HG03378 (cell line): Measurements from ENCODE around the gene SPACDR.
"Not testable (repeated sequence)": the region's sequence is repeated elsewhere in the genome, so short reads cannot be mapped to it uniquely, and the experiment has no call there.

ENCODE experiments used
- ATAC-seq: cut with Tn5 transposase; IDR thresholded peaks from one replicate; pipeline ENCODE4 v1.9.1; 2021; ENCODE audit warnings: mild to moderate bottlenecking, moderate library complexity; ENCODE audit not compliant: unreplicated experiment

The SPACDR gene

DNA sequence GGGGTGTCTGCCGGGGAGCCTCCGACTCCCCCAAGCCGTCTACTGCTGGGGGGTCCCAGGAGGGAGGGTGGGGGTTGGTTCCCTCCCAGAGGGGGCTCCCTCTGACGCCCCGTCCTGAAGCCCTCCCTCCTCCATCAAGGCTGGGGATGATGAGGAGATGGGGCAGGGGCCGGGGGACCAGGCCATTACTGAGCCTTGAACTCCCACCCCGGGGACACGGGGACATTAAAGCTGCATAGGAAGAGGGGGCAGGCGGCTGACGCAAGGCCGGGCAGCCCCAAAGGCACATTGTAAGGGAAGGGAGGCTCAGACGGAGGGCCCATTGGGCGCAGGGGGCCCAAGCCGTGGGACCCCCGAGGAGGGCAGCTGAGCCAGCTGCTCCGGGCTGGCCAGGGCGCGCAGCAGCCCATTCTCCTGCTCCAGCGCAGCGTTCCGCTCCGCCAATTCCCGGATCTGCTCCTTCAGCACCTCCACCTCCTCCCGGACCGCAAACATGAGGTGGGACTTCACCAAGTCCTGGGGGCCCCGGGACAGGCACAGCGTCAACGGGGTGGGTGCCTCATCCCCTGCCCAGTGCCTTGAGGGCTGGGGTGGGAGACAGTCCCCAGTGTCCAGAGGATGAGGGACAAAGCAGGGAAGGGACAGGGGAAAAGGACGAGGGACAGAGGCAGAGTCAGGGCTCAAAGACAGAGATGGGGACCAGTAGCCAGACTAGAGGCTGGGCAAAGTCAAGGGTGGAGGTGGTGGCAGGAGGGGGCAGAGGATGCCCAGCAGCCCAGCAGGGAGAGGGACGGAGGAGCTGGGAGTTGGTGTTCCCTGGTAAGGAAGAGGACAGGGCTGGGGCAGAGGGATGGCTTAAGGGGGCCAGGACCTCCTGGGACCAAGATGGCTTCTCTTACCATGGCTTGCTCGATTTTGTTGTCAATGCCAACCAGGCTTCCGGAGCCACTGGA is 2.9 kb upstream of the SPACDR start:
- no peak for ATAC-seq

DNA sequence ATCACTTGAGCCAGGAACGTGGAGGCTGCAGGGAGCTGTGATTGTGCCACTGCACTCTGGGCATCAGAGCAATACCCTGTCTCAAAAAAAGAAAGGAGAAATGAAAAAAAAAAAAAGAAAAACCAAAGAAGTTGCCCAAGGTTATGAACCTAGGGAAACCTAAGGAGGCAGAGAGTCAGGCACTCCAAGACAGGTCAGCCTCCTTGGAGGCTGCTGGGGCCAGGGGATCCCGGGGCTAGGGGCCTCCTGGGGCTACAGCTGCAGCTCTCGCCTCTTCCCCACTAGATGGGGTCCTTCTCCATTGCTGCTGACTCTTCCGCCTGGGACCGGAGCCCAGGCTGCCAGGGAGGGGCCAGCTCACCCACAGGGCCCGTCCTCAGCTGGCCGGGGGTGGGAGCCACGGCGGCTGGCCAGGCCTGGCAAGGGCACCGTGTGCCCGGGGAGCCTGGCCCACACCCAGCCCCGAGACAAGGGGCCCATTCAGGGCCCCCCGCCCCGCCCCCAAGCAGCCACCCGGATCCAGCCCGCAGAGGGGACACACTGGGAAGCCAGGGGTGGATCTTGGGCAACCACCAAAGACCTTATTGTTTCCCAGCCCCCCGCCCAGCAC is 1.7 kb upstream of the SPACDR start:
- no peak for ATAC-seq

DNA sequence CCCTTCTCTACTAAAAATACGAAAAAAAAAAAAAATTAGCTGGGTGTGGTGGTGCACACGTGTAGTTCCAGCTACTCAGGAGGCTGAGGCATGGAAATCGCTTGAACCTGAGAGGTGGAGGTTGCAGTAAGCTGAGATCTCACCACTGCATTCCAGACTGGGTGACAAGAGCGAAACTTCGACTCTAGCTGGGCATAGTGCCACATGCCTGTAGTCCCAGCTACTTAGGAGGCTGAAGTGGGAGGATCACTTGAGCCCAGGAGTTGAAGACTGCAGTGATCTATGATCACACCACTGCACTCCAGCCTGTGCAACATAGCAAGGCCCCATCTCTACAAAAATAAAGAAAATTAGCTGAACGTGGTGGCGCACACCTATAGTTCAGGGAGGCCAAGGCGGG is 1.2 kb upstream of the SPACDR start:
- ATAC-seq, result no peak

DNA sequence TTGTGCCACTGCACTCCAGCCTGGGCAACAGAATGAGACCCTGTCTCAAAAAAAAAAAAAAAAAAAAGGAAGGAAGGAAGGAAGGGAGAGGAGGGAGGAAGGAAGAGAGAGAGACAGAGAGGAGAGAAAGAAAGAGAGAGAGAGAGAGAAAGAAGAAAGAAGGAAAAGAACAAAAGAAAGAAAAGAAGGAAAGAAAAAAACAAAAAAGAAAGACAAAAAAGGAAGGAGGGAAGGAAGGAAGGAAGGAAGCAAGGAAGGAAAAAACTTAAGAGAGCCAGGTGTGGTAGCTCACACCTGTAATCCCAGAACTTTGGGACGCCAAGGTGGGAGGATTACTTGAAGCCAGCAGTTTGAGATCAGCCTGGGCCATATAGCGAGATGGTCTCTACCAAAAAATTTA is 731 bp upstream of the SPACDR start:
- no peak for ATAC-seq

DNA sequence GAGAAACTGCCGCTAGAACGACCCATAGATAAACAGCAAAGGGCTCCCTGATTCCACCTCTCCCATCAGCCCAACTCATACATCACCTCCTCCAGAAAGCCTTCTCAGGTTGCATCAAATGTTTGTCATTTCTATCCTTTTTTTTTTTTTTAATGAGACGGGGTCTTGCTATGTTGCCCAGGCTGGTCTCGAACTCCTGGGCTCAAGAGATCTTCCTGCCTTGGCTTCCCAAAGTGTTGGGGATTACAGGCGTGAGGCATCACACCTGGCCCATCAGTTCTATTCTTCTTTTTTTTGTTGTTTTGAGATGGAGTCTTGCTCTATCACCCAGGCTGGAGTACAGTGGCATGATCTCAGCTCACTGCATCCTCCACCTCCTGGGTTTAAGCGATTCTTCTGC is 7.0 kb downstream of the SPACDR start:
- ATAC-seq, result no peak

DNA sequence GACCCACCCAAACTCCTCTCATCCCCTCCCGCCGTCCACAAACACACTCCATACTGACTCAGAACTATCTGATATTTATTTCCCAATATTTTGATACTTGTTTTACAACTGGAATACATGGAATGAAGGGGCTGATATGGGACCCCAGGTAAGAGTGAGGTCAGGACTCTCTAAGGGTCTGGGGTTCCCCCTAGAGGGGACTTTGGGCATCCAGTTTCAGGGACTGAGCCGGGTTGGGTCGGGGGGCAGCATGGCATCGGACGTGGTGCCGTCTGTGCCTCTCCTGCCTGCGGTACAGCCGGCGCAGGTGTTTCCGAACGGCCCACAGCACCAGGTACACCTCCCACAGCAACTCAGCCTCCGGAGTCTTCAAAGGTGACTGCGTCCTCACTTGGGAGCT is 7.5 kb downstream of the SPACDR start:
- ATAC-seq, result no peak

DNA sequence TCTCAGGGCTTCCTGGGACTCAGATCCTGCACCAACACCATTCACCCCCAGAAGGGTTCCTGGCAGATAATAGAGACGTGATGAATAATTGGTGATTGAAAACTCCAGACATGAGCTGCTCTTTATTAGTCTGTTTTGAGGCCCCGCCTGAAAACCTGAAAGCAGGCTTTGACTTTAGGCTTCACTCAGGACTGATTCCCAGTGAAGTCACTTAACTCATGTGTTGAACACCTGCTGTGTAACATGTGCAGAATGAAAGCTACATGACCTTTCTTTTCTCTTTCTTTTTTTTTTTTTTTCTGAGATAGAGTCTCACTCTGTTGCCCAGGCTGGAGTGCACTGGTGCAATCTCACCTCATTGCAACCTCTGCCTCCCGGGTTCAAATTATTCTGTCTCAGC is 8.9 kb downstream of the SPACDR start:
- ATAC-seq, result no peak

DNA sequence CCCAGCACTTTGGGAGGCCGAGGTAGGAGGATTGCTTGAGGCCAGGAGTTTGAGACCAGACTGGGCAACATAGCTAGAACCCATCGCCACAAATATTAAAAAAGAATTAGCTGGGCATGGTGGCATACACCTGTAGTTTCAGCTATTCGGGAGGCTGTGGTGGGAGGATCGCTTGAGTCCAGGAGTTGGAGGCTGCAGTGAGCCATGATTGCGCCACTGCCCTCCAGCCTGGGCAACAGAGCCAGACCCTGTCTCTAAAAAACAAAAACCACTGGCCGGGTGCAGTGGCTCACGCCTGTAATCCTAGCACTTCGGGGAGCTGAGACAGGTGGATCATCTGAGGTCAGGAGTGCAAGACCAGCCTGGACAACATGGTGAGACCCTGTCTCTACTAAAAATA is 10.2 kb downstream of the SPACDR start:
- ATAC-seq, result not testable (repeated sequence)

DNA sequence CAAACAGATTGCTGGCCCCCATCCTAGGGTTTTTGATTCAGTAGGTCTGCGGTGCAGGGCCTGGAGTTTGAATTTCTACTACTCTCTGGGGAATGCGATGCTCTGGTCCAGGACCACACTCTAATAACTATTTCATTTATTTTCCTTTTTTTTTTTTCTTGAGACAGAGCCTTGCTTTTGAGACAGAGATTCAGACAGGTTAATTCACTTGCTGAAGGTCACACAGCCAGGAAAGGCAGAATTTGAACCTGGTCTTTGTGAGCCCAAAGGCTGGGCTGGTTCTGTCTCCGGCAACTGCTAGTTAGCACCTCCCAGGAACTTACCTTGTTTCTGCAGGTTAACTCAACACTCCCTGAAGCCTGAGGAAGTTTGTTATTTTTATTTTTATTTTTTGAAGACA is 11.5 kb downstream of the SPACDR start:
- no peak for ATAC-seq

DNA sequence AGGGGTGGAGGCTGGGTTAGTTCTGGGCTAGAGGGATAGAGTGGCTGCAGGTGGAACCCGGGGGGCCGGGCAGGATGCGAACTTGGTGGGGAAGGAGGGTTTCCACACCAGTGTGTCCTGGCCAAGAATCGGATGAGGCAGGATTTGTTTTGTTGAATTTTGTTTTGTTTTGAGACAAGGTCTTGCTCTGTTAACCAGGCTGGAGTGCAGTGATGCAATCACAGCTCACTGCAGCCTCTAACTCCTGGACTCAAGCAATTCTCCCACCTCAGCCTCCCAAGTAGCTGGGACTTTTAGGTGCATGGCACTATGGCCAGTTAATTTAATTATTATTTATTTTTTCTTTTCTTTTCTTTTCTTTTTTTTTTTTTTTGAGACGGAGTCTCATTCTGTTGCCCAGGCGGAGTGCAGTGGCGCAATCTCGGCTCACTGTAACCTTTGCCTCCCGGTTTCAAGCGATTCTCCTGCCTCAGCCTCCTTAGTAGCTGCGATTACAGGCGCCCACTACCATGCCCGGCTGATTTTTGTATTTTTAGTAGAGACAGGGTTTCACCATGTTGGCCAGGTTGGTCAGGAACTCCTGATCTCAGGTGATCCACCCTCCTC is 14.8 kb downstream of the SPACDR start:
- ATAC-seq, result no peak

DNA sequence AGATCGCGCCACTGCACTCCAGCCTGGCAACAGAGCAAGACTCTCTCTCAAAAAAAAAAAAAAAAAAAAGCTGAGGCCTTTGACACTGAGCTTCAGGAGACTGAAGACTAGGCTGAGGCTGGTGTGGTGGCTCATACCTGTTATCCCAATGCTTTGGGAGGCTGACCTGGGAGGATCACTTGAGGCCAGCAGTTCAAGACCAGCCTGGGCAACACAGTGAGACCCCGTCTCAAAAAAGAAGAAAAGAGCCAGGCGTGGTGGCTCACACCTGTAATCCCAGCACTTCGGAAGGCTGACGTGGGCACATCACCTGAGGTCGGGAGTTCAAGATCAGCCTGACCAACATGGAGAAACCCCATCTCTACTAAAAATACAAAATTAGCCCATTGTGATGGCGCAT is 16.7 kb downstream of the SPACDR start:
- not testable (repeated sequence) for ATAC-seq

DNA sequence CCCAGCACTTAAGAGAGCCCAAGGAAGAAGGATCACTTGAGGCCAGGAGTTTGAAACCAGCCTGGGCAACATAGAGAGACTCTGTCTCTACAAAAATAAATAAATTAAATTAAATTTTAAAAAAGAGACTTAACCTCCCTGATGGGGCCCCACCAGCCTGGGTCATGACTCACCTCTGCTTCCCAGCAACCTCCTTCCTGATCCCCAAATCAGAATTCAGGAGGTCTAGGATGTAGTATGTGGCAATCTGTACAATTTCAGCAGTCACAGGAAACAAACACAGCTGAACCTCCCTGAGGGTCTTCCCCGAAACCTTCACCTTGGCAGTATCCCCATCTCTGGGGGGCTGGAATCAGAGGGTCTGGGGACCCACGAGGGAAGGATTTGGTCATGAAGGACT is 18.0 kb downstream of the SPACDR start:
- ATAC-seq, result no peak

DNA sequence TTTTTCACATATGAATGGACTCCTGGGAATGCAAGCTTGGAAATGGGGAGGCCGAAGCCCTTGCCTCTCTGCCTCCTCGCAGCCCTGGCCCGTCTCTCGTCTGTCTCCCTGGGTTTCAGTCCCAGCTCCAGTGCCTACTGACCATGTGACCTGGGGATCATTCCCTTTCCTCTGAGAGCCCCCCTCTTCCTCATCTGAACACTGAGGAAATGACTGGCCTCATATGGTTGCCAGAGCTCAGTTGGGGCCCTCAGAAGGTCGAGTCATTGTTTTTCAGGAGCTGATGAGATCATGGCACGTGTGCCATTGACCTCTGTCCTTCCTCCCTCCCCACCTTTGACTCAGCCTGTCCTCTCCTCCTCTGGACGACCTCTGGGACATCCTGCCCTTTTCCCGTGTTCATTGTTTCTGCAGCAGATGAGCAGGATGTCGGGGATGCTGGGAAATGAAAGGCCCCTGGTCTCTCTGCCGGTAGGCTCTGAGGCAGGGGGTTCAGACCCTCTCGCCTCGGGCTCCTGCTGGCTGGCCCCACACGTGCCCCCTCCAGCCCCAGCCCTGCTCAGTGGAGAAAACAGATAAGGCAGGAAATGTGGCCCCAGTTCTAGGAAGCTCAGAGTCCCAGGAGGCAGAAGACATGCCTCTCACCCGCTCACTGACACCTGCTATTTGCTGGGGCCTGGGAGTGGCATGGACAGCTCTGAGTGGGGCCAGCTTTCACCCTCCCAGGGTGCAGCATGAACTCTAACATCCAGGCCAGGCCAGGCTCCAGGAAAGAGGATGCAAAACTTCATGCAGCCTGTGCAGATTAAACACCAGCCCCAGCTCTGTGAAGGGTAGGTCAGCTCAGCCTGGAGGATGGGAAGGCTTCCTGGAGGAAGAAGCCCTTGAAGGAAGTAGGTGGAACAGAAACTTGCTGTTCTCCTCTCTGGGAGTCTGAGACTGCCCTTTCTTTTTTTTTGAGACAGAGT is 19.5 kb downstream of the SPACDR start:
- no peak for ATAC-seq

DNA sequence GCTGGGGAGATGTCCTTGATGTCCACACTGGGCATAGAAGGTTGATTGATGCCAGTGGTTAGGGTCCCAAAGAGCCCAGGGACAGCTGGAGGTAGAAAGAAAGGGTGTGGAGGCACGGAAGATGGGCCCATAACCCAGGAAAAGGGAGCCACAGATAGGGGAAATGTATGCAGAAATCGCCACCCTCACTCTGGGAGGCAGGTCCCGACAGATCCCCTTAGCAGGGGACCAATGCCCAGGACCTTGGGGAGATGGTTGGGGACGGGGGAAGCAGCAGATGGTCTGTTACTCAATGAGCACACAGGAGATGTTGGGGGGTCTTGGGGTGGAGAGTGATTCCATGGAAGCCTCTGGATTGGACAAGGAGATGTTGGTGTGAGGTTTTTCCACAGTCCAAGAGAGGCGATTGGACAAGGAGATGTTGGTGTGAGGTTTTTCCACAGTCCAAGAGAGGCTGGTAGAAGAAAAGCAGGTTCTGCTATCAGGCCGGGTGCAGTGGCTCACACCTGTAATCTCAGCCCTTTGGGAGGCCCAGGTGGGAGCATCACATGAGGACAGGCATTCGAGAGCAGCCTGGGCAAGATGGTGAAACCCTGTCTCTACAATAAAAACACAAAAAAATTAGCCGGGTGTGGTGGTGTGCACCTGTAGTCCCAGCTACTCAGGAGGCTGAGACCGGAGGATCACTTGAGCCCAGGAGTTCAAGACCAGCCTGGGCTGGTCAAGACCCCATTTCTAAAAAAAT is 20.8 kb downstream of the SPACDR start:
- ATAC-seq, result no peak

DNA sequence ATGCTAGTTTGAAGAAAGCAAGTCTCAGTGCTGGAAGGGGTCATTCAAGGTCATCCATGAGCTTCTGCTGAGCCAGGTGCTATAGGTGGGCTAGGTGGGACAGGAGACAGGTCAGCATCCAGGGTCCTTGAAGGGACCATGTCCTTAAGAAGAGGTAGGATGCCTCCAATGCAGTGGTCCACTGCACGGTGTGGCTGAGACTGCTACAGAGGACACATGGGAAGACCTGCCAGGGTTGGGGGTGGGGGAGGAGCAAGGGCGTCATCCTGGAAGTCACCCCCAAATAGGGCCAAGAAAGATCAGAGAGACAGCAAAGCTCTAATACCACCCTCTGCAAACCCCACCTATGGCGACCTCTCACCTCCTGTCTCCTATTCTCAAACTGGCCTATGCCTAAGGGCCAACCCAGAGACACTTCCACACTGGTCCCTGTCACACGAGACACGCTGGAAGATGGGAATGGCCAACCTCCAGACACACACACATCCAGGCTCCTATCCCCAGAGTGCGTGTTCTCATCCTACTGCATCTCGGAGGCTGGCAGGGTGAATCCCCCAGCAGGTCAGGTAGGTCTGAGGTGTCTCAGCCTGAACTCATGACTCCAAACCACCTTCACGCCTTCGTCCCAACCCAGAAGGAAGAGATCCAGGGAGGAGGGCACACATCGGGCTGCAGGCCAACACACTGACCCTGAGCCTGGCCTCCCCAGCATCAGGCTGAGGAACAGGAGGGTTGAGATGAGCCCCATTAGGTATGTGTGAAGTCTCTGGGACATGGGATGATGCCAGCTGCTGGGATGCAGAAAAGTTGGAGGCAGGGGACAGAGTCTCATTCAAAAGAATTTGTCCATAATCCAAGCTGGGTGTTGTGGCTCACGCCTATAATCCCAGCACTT is 22.2 kb downstream of the SPACDR start:
- ATAC-seq, result no peak

DNA sequence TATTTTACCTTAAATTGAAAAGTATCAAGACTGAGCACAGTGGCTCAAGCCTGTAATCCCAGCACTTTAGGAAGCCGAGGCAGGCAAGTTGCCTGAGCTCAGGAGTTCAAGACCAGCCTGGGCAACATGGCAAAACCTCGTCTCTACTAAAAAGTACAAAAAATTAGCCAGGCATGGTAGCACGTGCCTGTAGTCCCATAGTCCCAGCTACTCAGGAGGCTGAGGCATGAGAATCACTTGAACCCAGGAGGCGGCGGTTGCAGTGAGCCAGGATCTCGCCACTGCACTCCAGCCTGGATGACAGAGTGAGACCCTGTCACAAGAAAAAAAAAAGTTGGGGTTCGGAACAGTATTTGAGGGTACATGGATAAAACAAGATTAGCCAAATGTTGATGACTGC is 24.8 kb downstream of the SPACDR start:
- not testable (repeated sequence) for ATAC-seq

DNA sequence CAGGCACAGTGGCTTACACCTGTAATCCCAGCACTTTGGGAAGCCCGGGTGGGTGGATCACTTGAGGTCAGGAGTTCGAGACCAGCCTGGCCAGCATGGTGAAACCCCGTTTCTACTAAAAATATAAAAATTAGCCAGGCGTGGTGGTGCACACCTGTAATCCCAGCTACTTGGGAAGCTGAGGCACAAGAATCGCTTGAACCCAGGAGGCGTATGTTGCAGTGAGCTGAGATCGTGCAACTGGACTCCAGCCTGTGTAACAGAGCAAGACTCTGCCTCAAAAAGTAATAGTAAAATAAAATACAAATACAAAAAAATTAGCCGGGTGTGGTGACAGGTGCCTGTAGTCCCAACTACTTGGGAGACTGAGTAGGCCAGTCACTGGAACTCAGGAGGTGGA is 25.3 kb downstream of the SPACDR start:
- ATAC-seq, result not testable (repeated sequence)

DNA sequence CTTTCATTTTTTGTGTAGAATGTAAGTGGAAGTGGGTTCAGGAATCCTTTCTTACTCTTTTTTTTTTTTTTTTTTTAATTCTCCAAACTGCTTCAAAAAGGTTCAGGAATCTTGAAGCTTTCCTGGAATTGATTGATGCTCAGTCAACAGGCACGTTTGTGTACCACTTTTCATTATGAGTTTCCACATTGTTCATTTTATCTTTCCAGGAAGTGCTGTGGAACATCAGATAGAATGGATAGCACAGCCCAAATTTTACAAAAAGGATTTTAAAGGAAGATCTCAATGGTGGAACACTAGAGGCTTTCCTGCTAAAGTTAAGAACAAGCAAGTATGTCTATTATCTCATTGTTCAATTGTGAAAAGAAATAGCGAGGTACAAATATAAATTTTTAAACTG is 25.9 kb downstream of the SPACDR start:
- ATAC-seq, result no peak
